IPS-18a (cell line): ENCODE measurements around the gene TMEM218.
"Not testable (repeated sequence)": the region's sequence is repeated elsewhere in the genome, so short reads cannot be mapped to it uniquely, and the experiment has no call there.

Experiments used
- H3K27ac ChIP-seq: one replicate; pipeline ENCODE4 v1.5.1; 2013; ENCODE audit warnings: low read length
- H3K27me3 ChIP-seq: one replicate; pipeline ENCODE4 v1.6.1; 2013; ENCODE audit warnings: mild to moderate bottlenecking, low read length; ENCODE audit not compliant: control insufficient read depth, insufficient read depth
- H3K36me3 ChIP-seq: one replicate; pipeline ENCODE4 v1.6.1; 2013; ENCODE audit warnings: low read depth, low read length; ENCODE audit not compliant: control insufficient read depth
- H3K4me1 ChIP-seq: one replicate; pipeline ENCODE4 v1.6.1; 2013; ENCODE audit warnings: low read depth, low read length; ENCODE audit not compliant: control insufficient read depth
- H3K4me3 ChIP-seq: one replicate; pipeline ENCODE4 v1.5.1; 2013; ENCODE audit warnings: low read length
- H3K9ac ChIP-seq: one replicate; pipeline ENCODE4 v1.6.1; 2013; ENCODE audit warnings: mild to moderate bottlenecking, low read length, moderate library complexity
- H3K9me3 ChIP-seq: one replicate; pipeline ENCODE4 v1.6.1; 2013; ENCODE audit warnings: low read depth, low read length; ENCODE audit not compliant: control insufficient read depth

Gene TMEM218

DNA sequence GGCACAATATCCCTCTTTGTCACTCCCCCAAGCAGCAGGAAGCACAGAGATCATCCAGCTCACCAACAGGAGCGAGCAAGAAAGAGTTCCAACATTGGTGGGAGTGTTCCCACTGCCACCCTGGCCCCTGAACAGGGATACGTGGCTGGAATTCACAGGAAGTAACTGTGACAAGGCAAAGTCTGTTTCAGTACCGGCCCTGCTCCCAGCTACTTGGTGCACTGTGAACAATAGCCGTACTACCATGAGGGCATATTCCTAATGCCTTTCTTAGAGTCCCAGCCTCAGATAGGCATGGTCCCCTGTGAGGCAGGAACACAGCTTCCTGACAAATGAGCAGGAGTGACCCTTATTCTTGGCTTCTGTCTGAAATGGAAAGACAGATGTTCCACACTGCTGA lies 50.1 kb downstream of the TMEM218 start:
- no peaks in the 10 kb centered on the region for H3K4me1 ChIP-seq
- H3K9me3 ChIP-seq, result no peaks in the 10 kb centered on the region
- no peaks in the 10 kb centered on the region for H3K36me3 ChIP-seq
- no peak overlapping the region for H3K27ac ChIP-seq
- no peak overlapping the region for H3K4me3 ChIP-seq
- no peak overlapping the region for H3K9ac ChIP-seq
- H3K27me3 ChIP-seq, result peaks cover 52% of the 10 kb centered on the region

DNA sequence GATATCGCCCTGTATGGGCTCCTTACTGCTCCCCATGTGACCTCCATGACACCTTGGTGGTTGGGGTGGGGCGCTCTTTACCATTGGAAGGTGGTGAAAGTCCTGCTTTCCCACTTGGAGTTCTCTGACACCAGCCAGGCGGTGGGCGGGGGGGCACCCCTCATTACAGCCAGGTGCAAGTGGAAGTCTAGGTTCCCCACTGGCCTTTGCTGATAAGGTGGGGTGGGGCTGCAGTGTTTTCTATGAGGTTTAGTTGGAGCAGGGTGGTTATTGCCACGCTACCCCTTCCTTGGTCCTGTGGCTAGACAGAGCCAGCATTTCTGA lies 53.8 kb downstream of the TMEM218 start:
- Histone ChIP-seq H3K9ac (no peak overlapping the region), H3K4me1 (no peaks in the 10 kb centered on the region), H3K27ac (no peak overlapping the region), H3K4me3 (no peak overlapping the region), H3K36me3 (no peaks in the 10 kb centered on the region), H3K9me3 (no peaks in the 10 kb centered on the region), H3K27me3 (peaks cover 22% of the 10 kb centered on the region)

DNA sequence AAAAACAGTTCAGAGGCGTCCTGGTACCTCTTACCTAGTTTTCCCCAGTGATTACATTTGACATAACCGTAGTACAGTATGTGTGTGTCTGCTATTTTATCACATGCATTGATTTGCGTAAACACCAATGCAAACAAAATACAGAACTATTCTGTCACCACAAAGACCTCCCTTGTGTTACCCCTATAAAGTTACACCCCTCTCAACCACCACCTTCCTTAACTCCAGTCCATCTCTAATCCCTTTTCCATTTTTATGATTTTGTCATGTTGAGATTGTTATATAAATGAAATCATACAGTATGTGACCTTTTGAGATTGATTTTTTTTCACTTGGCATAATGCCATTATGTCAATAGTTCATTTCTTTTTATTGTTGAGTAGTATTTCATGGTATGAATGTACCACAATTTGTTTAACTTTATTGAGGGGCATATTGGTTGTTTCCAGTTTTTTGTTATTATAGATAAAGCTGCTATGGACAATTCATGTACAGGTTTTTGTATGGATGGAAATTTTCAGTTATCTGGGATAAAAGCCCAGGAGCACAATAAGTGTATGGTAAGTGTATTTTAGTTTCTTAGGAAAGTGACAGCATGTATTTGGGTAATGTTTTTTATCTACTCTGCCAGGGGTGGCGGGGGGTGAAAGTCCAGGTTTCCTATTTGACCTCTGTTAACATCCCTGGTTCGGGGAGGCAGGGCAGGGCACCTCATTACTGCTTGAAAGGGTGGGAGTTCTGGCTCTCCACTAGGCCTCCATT lies 54.3 kb downstream of the TMEM218 start:
- no peaks in the 10 kb centered on the region for H3K9me3 ChIP-seq
- no peak overlapping the region for H3K4me3 ChIP-seq
- no peaks in the 10 kb centered on the region for H3K36me3 ChIP-seq
- H3K4me1 ChIP-seq, result no peaks in the 10 kb centered on the region
- H3K27ac ChIP-seq, result no peak overlapping the region
- no peak overlapping the region for H3K9ac ChIP-seq
- peaks cover 17% of the 10 kb centered on the region for H3K27me3 ChIP-seq

DNA sequence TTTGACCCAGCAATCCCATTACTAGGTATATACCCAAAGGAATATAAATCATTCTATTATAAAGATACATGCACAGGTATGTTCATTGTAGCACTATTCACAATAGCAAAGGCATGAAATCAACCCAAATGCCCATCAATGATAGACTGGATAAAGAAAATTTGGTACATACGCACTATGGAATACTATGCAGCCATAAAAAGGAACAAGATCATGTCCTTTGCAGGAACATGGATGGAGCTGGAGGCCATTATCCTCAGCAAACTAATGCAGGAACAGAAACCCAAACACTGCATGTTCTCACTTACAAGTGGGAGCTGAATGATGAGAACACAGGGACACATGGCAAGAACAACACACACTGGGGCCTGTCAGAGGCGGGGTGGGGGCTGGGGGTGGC lies 55.3 kb downstream of the TMEM218 start:
- not testable (repeated sequence) for H3K4me1 ChIP-seq, H3K27ac ChIP-seq, H3K9me3 ChIP-seq, H3K4me3 ChIP-seq, H3K36me3 ChIP-seq, H3K27me3 ChIP-seq, H3K9ac ChIP-seq

DNA sequence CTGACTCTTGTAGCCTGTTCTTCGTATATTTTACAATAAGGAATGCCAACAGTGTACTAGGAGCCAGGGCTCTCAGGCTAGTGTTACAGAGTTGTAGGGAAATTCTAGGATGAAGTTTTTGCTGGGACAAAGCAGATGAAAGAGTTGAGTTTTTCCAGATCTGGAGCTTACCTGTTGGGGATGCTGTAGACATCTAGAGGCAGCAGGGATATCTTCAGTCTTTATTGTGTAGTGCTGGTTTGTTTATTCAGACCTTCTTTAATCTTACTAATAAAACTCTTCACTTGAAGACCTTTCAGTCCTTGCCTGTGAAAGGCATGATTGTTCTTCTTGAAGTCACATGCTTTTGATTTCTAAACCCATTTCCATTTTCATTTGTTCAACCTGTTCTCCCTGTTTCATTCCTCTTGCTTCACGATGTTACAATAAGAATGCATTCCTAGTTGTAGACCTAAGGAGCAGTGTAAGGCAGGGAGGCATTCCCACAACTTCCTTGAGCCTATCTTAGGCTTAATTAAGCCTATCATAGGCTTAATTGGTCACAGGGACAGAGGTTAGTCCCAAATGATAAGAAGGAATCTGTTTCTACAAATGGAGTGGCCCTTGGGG lies 56.2 kb downstream of the TMEM218 start:
- no peak overlapping the region for H3K9ac ChIP-seq
- no peaks in the 10 kb centered on the region for H3K36me3 ChIP-seq
- H3K27me3 ChIP-seq, result no peaks in the 10 kb centered on the region
- no peak overlapping the region for H3K4me3 ChIP-seq
- H3K9me3 ChIP-seq, result no peaks in the 10 kb centered on the region
- no peak overlapping the region for H3K27ac ChIP-seq
- H3K4me1 ChIP-seq, result no peaks in the 10 kb centered on the region

DNA sequence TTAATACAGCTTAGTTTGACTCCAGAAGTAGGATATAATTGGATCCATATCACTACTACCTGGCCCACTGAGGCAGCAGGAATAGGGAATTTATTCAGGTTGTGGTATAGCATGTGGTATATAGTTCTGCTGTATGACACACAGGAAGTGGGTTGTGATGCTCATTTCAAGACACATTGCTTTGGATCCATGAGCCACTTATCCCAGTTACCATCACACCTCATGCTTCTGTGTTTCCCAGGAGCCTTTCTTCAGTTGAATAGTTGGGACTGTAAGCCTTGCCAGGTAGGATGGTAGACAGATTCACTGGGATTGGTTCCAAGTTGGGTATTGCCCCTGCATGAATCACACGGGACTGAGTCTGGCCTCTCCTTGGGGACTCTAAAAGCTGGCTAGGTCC lies 58.3 kb downstream of the TMEM218 start:
- no peak overlapping the region for H3K9ac ChIP-seq

DNA sequence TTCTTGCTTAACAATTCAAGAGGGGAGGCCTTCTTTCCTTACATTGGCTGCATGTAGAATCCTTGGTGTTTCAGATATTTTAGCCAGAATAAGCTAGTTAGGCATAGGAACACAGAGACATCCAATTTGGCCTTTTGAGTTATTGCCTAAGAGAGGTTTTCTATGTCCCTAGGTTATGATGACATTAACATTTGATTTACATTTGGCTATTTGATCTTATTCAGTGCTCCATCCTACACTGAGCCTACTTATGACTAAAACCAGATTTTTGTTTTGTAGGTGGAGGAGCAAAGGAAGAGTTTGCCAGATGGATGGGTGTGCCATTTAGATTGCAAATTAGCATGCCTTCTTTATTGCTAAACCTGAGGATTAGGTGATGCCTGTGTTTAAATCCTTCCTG lies 59.4 kb downstream of the TMEM218 start:
- H3K4me1 ChIP-seq, result no peaks in the 10 kb centered on the region
- H3K36me3 ChIP-seq, result no peaks in the 10 kb centered on the region
- no peaks in the 10 kb centered on the region for H3K27me3 ChIP-seq
- no peaks in the 10 kb centered on the region for H3K9me3 ChIP-seq
- no peak overlapping the region for H3K27ac ChIP-seq
- H3K9ac ChIP-seq, result no peak overlapping the region
- no peak overlapping the region for H3K4me3 ChIP-seq

More for the DNA sequence above, 58.3 kb downstream of the TMEM218 start:
- no peaks in the 10 kb centered on the region for H3K36me3 ChIP-seq
- H3K27ac ChIP-seq, result no peak overlapping the region
- no peaks in the 10 kb centered on the region for H3K4me1 ChIP-seq
- H3K9me3 ChIP-seq, result no peaks in the 10 kb centered on the region
- no peaks in the 10 kb centered on the region for H3K27me3 ChIP-seq
- no peak overlapping the region for H3K4me3 ChIP-seq

DNA sequence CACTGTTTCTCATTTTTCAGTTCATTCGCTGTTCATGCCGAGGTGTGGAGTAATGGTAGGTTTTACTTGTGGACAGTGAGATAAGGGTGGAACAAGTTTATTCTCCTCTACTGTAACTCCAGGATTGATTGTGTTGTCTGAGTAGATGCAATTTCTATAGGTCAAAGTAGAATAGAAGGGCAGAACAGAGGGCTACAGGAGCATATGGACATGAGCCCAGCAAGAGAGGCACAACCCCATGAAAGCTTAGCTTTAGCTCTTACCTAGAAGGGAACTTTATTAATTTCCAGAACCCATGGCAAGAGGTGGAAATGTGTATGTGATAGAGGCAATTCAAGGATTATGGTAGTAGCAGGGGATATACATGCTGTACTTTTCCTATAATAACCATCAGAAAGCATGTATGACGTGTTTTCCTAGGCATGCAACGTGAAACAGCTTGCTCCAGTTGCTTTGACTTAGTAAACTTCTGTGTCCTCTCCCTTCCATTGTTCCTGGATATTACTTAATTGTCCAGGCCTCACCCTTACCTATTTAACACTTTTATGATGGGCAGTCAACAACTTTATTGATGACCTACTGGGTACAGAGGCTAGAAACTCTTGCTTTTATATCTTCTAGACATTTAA lies 62.1 kb downstream of the TMEM218 start:
- Histone ChIP-seq H3K27ac (no peak overlapping the region), H3K36me3 (no peaks in the 10 kb centered on the region), H3K27me3 (no peaks in the 10 kb centered on the region), H3K4me3 (no peak overlapping the region), H3K9ac (no peak overlapping the region), H3K4me1 (no peaks in the 10 kb centered on the region), H3K9me3 (no peaks in the 10 kb centered on the region)
